HepG2 (cell line): ENCODE measurements around the gene NHSL1. TPM values are rescaled to one million over a fixed set of nuclear protein-coding genes. Genes with fewer than 3 reads are reported as not detected.
A peak's percentile ranks its signal among the peaks of the same experiment; 100 is the strongest.

ENCODE experiments used
- AKAP8 ChIP-seq: sonication (generic); formaldehyde crosslinking; IDR thresholded peaks from 2 replicates; pipeline ENCODE4 v1.5.1; 2020; ENCODE audit warnings: mild to moderate bottlenecking, missing genetic modification reagents
- ARNT2 ChIP-seq: sonication (generic); formaldehyde crosslinking; IDR thresholded peaks from 2 replicates; pipeline ENCODE4 v1.8.0; 2022; ENCODE audit warnings: mild to moderate bottlenecking, low read depth, missing genetic modification reagents, moderate library complexity
- ATF6 ChIP-seq: sonication (generic); formaldehyde crosslinking; conservative IDR thresholded peaks from 2 replicates; pipeline ENCODE4 v1.4.0; 2020; ENCODE audit warnings: missing genetic modification reagents
- FIP1L1 ChIP-seq: fragments of 200-400 bp; formaldehyde crosslinking; IDR thresholded peaks from 2 replicates; pipeline ENCODE4 v1.6.1; 2018; ENCODE audit warnings: low read depth, mild to moderate bottlenecking, low read length, moderate library complexity, borderline replicate concordance; ENCODE audit not compliant: insufficient read depth
- FOXC1 ChIP-seq: sonication (generic); formaldehyde crosslinking; IDR thresholded peaks from 2 replicates; pipeline ENCODE4 v1.8.0; 2022; ENCODE audit warnings: mild to moderate bottlenecking, missing genetic modification reagents, borderline replicate concordance
- GFI1 ChIP-seq: sonication (generic); formaldehyde crosslinking; IDR thresholded peaks from 2 replicates; pipeline ENCODE4 v1.5.0; 2020; ENCODE audit warnings: missing genetic modification reagents, mild to moderate bottlenecking, borderline replicate concordance
- NFKB2 ChIP-seq: sonication (generic); formaldehyde crosslinking; IDR thresholded peaks from 2 replicates; pipeline ENCODE4 v1.4.0; 2020; ENCODE audit warnings: missing genetic modification reagents, borderline replicate concordance
- RAD21 ChIP-seq: fragments of 450-650 bp; formaldehyde crosslinking; IDR thresholded peaks from 2 replicates; pipeline ENCODE4 v1.5.0; 2020; ENCODE audit warnings: mild to moderate bottlenecking
- RBM39 ChIP-seq: fragments of 200-400 bp; formaldehyde crosslinking; IDR thresholded peaks from one replicate; pipeline ENCODE4 v1.6.1; 2018; ENCODE audit warnings: antibody characterized with exemption, mild to moderate bottlenecking, low read depth, low read length; ENCODE audit not compliant: poor library complexity, severe bottlenecking
- REPIN1 ChIP-seq: sonication (generic); formaldehyde crosslinking; IDR thresholded peaks from 2 replicates; pipeline ENCODE4 v1.8.0; 2022; ENCODE audit warnings: missing genetic modification reagents, low read depth, mild to moderate bottlenecking, borderline replicate concordance
- ZBTB42 ChIP-seq: sonication (generic); formaldehyde crosslinking; IDR thresholded peaks from 2 replicates; pipeline ENCODE4 v1.5.0; 2020; ENCODE audit warnings: mild to moderate bottlenecking, missing genetic modification reagents
- ZFP37 ChIP-seq: sonication (generic); formaldehyde crosslinking; IDR thresholded peaks from 2 replicates; pipeline ENCODE4 v1.4.0; 2020; ENCODE audit warnings: missing genetic modification reagents, borderline replicate concordance
- ZNF337 ChIP-seq: sonication (generic); formaldehyde crosslinking; IDR thresholded peaks from 2 replicates; pipeline ENCODE4 v1.5.1; 2020; ENCODE audit warnings: missing genetic modification reagents, low read depth, mild to moderate bottlenecking, borderline replicate concordance
- ZNF441 ChIP-seq: sonication (generic); formaldehyde crosslinking; IDR thresholded peaks from 2 replicates; pipeline ENCODE4 v1.7.0; 2021; ENCODE audit warnings: missing genetic modification reagents, borderline replicate concordance
- polyA plus RNA-seq, 8 experiments: library from polyadenylated mRNA; depleted of rRNA in 3 of 8; stranded (reverse) in 7 of 8; unstranded in 1 of 8; fragments of >200 nt; fragmentation: Illumina TruSeq in 4 of 8; extraction: Trizol in 4 of 8; gene quantifications; 2 replicates each; pipeline versions ENCODE4 v1.2.1 to v1.2.3, GENCODE V29; 2011 to 2016; ENCODE audit warnings: low read depth in 4 of 8, missing spikeins in 1 of 8, mixed read lengths in 1 of 8; ENCODE audit not compliant: insufficient read depth in 1 of 8
- total RNA-seq, 5 experiments: library from RNA; depleted of rRNA; stranded (reverse); fragments of >200 nt; fragmentation: Illumina TruSeq; extraction: Trizol; gene quantifications; 2 replicates each; pipeline ENCODE4 v1.2.3, GENCODE V29; 2016; ENCODE audit warnings: low read depth in 1 of 5
- TF ChIP-seq, protein P1 (sequence below): sonication (generic); formaldehyde crosslinking; IDR thresholded peaks from 2 replicates; pipeline ENCODE4 v1.4.0; 2020; ENCODE audit warnings: missing genetic modification reagents
- TF ChIP-seq, protein P2 (sequence below): sonication (generic); formaldehyde crosslinking; IDR thresholded peaks from 2 replicates; pipeline ENCODE4 v1.4.0; 2020; ENCODE audit warnings: mild to moderate bottlenecking, missing genetic modification reagents
- TF ChIP-seq, protein P3 (sequence below): sonication (generic); formaldehyde crosslinking; IDR thresholded peaks from 2 replicates; pipeline ENCODE4 v1.4.0; 2020; ENCODE audit warnings: missing genetic modification reagents, mild to moderate bottlenecking, borderline replicate concordance

Gene NHSL1
- total and polyA plus RNA-seq, 2 of the 13 experiments (the other 11 are each of a cell fraction or from before 2014, with no cell fraction given), result 24.9 to 53.6 TPM

- TF ChIP-seq, protein P1, sequence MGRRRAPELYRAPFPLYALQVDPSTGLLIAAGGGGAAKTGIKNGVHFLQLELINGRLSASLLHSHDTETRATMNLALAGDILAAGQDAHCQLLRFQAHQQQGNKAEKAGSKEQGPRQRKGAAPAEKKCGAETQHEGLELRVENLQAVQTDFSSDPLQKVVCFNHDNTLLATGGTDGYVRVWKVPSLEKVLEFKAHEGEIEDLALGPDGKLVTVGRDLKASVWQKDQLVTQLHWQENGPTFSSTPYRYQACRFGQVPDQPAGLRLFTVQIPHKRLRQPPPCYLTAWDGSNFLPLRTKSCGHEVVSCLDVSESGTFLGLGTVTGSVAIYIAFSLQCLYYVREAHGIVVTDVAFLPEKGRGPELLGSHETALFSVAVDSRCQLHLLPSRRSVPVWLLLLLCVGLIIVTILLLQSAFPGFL, result no peak
- TF ChIP-seq ARNT2, result no peak
- TF ChIP-seq RBM39, result no peak
- no peak for TF ChIP-seq NFKB2 (CRISPR knock-in tag)
- TF ChIP-seq ZFP37 (CRISPR knock-in tag), result no peak
- TF ChIP-seq ZNF441, result 0 out of 2 replicates have a peak, but pooled peaks have one; percentile 24
- TF ChIP-seq REPIN1 (CRISPR knock-in tag), result 0 out of 2 replicates have a peak, but pooled peaks have one; percentile 35
- no peak for TF ChIP-seq RAD21
- TF ChIP-seq FOXC1, result no peak
- TF ChIP-seq, protein P2, sequence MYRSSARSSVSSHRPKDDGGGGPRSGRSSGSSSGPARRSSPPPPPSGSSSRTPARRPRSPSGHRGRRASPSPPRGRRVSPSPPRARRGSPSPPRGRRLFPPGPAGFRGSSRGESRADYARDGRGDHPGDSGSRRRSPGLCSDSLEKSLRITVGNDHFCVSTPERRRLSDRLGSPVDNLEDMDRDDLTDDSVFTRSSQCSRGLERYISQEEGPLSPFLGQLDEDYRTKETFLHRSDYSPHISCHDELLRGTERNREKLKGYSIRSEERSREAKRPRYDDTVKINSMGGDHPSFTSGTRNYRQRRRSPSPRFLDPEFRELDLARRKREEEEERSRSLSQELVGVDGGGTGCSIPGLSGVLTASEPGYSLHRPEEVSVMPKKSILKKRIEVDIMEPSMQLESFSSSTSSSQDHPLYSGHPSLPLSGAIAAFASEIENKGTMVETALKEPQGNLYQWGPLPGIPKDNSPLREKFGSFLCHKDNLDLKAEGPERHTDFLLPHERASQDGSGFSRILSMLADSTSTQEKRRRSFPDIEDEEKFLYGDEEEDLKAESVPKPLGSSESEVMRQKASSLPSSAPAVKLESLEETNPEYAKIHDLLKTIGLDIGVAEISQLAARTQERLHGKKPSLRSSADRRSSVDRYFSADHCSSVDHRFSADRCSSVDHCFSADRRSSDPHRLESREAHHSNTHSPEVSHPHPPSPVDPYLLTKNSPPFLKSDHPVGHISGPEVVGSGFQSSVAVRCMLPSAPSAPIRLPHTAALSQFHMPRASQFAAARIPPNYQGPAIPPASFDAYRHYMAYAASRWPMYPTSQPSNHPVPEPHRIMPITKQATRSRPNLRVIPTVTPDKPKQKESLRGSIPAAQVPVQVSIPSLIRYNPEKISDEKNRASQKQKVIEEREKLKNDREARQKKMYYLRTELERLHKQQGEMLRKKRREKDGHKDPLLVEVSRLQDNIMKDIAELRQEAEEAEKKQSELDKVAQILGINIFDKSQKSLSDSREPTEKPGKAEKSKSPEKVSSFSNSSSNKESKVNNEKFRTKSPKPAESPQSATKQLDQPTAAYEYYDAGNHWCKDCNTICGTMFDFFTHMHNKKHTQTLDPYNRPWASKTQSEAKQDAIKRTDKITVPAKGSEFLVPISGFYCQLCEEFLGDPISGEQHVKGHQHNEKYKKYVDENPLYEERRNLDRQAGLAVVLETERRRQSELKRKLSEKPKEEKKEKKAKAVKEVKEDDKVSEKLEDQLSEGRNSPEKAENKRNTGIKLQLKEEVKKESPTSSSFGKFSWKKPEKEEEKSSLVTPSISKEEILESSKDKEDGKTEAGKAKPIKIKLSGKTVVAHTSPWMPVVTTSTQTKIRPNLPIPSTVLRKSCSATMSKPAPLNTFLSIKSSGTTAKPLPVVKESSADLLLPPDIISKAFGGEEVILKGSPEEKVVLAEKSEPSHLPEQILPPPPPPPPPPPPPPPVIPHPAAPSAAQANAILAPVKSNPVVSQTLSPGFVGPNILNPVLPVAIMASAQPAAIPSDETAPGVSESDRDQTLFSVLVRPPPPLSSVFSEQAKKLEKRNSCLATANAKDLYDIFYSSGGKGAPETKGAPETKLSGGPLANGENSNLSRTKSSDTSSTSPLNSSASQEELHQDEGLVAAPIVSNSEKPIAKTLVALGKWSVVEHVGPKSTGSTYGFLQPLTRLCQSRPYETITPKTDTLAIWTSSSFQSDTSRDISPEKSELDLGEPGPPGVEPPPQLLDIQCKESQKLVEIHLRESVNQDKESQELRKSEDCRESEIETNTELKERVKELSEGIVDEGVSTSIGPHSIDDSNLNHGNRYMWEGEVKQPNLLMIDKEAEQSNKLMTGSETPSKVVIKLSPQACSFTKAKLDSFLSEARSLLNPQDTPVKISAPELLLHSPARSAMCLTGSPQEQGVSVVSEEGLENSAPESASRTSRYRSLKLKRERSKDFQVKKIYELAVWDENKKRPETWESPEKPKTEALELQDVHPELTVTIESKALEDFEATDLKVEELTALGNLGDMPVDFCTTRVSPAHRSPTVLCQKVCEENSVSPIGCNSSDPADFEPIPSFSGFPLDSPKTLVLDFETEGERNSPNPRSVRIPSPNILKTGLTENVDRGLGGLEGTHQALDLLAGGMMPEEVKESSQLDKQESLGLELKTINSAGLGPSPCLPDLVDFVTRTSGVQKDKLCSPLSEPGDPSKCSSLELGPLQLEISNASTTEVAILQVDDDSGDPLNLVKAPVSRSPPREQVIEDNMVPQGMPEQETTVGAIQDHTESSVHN (CRISPR knock-in tag), result no peak
- no peak for TF ChIP-seq GFI1
- TF ChIP-seq AKAP8 (CRISPR knock-in tag), result 0 out of 2 replicates have a peak, but pooled peaks have one; percentile 25
- TF ChIP-seq FIP1L1, result no peak
- TF ChIP-seq, protein P3, sequence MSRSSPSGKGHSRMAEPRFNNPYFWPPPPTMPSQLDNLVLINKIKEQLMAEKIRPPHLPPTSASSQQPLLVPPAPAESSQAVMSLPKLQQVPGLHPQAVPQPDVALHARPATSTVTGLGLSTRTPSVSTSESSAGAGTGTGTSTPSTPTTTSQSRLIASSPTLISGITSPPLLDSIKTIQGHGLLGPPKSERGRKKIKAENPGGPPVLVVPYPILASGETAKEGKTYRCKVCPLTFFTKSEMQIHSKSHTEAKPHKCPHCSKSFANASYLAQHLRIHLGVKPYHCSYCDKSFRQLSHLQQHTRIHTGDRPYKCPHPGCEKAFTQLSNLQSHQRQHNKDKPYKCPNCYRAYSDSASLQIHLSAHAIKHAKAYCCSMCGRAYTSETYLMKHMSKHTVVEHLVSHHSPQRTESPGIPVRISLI (CRISPR knock-in tag), result no peak
- TF ChIP-seq ZNF337 (CRISPR knock-in tag), result no peak
- TF ChIP-seq ATF6 (CRISPR knock-in tag), result no peak
- no peak for TF ChIP-seq ZBTB42
Observed at GRCh38 chr6:138419766-138420165, 79.5 kb downstream of the NHSL1 start (continued).
